ENCODE data around the gene PINK1.
A peak's percentile ranks its signal among the peaks of the same experiment; 100 is the strongest.
"Not testable (repeated sequence)": the region's sequence is repeated elsewhere in the genome, so short reads cannot be mapped to it uniquely, and the experiment has no call there.

PINK1 gene

DNA sequence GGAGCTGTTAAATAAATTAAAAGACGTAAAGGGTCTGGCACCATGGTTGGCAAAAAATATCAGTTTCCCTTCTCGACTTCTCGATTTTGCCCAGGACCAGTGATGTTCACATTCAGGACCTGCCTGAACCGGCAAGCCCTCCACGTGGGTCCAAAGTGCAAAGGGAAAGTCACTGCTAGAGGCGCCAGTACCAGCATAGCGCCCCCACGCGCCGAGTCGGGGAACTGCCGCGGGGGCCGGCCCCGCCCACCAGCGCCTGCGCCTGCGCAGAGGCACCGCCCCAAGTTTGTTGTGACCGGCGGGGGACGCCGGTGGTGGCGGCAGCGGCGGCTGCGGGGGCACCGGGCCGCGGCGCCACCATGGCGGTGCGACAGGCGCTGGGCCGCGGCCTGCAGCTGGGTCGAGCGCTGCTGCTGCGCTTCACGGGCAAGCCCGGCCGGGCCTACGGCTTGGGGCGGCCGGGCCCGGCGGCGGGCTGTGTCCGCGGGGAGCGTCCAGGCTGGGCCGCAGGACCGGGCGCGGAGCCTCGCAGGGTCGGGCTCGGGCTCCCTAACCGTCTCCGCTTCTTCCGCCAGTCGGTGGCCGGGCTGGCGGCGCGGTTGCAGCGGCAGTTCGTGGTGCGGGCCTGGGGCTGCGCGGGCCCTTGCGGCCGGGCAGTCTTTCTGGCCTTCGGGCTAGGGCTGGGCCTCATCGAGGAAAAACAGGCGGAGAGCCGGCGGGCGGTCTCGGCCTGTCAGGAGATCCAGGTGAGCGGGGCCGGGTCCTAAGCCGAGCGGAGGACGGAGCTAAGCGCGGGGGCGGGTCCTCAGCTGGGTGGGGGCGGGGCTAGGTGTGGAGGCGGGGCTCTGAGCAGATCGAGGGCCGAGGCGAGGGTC lies at the start of gene PINK1:
Gene PINK1 (plus strand): TSS at position 269 of the 875 bp plus-strand sequence. CDS start 91 bp downstream, at position 360.
- peak; percentile 47 for DNase-seq (ENCODE audit: low read depth)

DNA sequence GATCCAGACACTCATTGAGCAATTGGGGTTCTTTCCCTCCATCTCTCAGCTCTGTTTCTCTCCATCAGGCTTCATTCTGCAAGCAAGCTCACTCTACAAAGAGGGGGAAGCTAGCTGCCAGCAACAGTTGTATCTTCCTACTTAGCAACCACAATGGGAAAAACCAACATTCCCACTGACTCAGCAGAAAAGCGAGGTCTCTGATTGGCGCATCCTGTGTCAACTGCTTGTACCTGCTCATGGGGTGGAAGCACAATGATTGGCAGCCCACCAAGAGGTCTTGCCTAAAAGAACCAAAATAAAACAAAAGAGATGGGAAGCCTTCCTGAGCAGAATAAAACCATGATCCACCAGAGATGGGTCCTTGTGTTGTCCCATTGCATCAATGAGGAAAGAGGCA lies 48.4 kb upstream of the PINK1 start:
- DNase-seq (ENCODE audit: low read depth): no peak

DNA sequence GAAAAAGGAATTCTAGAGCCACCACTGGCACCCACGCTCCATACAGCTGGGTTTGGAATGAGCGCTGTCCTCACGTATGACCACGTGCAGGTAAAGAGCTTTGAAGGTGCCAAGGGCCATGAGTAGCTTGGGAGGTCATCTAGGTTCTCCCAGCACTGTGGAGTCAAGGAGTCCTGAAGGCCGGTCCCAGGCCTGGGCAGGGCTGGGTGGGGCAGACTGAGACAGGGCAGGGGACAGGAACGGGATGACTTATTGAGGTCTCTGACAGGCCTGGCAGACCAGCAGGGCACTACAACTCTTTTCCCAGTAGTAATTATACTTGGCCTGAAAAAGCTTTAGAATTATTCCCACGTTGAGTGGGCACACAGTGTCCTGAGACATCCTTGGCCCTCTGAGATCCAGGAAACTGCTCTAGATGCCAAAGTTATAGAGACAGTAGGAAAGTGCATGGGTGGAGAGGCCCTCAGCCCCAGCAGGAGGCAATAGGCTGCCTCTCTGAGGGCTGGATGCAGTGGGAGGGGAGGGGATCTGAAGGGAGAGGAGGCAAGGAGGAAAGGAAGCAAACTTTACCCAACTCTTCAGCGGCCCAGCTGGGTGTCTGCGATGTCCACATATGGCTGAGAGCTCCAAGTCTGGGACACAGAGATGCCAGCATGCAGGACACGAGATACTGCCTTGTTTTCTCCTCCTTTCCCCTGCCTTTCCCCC lies 46.2 kb upstream of the PINK1 start:
- no peak for DNase-seq (ENCODE audit: low read depth)

DNA sequence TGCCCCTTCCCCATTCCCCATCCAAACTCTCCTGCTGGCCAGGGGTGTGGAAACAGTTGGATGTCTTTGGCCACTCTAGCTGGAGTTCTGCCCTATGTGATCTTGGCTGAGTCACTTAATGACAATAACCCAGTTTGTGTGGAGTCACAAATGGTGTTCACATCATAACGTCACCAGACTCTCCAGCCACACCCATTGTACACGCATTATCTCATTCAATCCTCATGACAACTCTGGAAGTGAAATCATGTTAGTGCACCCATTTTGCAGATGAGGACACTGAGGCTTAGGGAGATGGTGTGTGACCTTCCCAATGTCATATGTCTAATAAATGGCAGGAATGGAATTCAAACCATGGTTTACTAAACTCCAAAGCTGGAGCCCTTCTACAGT lies 45.6 kb upstream of the PINK1 start:
- no peak for DNase-seq (ENCODE audit: low read depth)

DNA sequence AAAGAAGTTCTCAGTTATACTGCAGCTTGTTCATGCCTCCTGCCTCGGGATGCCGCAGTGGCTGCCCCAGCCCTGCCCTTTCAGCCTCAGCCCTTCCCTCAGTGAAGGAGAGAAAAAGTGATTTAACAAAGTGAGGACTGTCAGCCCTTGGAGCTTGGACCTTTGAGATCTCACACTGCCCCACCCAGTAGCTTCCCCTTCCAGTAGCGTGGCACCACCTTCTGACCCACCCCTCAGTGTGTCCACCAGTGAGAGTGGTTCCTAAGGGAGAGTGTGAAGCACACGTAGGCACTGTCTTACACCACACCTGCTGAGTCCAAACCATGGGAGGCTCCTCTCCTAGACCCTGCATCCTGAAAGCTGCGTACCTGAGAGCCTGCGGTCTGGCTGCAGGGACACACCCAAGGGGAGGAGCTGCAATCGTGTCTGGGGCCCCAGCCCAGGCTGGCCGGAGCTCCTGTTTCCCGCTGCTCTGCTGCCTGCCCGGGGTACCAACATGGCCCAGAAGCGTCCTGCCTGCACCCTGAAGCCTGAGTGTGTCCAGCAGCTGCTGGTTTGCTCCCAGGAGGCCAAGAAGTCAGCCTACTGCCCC lies 44.5 kb upstream of the PINK1 start, which contains the start of gene CDA:
Gene CDA (plus strand): TSS at position 464 of the 592 bp plus-strand sequence. CDS start 33 bp downstream, at position 497.
- no peak for DNase-seq (ENCODE audit: low read depth)

DNA sequence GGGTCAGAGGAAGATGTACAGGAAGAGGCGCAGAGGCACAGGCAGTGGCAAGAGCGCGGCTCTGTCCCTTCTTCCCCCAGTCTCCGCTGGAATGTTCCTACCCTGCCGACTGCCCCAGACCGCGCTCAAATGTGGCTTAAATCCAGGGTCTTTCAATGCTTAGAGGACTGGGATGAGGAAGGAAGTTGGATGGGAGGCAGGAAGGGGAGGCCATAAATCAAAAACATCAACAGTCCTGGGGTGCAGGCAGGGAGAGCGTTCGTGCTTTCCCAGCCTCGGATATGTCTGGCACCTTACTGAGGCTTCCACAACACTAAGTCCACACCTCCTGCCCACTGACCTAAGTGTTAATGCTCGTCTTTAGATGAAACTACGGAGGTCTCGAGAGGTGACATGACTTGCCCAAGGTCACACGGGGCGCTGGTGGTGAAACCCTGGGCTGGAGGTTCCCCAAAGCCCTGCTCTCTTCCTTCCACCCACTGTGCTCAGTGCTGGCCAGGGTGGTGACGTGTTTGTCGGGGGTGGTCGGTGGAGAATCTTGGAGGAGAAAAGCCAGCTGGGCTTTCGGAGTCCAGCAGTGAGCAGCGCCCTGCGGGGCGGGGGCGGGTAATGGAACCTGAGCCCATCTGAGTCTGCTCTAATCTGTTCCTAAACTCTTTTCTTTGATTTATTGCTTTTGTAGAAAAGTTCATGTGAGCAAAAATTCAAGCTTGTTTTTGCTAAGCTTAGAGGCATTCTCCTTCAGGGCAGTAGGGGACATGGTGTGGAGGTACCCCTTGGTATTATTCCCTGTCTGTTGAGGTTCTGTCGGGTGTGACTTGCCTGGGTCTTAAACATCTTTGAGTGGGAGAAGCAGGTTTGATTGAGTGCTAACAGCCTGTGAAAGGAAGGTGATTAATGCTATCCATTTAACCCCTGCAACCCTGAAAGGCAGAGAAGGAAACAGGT lies 43.7 kb upstream of the PINK1 start:
- DNase-seq (ENCODE audit: low read depth): no peak

DNA sequence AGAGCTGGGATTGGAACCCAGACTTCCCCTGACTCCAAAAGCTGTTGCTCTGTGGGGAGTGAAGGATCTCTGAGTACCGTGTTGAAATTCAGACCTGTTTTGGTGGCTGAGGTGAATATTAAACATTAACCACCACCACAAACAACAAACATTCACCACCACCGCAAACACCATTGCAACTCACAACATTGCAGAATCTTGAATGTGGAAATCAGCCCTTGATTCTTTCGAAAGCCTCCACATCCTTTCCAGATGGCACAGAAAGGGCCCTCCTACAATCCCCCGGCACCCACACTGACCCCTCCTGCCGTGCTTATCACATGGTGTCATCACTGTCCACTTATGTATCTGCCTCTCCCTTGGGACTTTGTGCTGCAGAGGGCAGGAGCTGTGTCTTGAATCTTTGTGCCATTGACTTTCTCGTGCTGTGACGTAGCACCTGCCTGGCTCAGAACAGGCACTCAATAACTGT lies 42.9 kb upstream of the PINK1 start:
- peak; percentile 63 for DNase-seq (ENCODE audit: low read depth)

DNA sequence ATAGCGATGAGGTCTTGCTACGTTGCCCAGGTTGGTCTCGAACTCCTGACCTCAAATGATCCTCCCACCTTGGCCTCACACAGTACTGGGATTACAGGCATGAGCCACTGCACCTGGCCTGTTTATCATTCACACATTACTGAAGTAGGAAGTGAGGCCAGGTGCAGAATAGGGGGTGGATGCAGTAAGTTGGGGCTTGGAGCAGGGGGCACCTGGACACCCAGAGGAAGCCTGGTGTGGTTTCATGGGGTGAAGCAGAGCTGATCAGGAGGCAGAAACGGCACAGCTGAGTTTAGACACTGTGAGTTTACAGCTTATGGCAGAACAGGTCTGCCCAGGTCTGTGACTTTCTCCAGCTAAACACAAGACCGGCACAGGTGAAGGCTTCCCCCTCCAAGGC lies 39.5 kb upstream of the PINK1 start:
- DNase-seq (ENCODE audit: low read depth): no peak

DNA sequence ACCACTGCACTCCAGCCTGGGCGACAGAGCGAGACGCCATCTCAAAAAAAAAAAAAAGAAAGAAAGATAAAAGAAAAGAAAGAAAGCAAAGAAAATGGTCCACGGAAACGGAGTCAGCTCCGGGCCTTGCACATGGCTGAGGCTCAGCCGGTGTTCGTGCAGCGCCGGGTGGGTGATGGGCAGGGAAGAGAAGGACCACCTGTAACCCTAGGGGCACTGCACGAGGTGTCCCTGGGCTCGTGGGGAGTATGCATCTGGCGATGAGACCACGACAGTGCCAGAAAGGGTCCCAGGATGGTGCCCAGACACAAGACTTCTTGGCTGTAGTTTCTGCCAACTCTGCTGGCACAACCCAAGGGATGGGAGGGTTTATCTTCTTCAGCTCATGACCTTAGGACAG lies 38.5 kb upstream of the PINK1 start:
- DNase-seq (ENCODE audit: low read depth): no peak

DNA sequence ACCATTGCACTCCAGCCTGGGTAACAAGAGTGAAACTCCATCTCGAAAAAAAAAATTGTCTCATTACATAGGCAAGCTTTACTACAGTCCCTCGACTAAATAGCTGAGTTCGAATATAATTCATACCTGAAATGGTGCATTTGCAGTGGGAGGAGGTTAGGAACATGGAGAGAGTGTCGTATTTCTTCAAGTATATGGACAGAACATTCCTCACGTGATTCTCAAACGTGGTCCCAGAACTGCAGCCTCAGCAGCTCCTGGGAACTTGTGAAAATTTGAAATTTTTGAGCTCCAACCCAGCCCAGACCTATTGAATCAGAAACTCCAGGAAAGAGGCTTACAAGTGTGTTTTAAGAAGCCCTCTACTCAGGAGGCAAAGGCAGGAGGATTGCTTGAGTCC lies 37.2 kb upstream of the PINK1 start:
- DNase-seq (ENCODE audit: low read depth): no peak

DNA sequence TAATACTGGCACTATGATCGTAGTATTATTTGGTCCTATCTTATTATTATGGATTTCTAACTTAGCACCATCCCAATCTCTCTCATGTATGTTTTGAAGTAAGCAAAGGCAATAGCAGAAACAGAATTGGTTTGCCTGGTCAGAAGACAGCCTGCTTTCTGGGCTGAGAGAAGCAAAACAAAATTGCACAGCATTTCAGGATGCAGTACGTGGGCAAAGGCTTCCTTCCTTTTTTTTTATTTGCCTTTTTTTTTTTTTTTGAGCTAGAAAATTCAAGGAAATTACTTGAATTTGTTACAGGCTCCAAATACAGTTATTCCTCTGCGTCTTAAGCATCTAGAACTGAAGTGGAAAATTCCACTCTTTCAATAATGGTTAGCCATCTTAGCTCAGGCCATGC lies 35.6 kb upstream of the PINK1 start:
- DNase-seq (ENCODE audit: low read depth): no peak

DNA sequence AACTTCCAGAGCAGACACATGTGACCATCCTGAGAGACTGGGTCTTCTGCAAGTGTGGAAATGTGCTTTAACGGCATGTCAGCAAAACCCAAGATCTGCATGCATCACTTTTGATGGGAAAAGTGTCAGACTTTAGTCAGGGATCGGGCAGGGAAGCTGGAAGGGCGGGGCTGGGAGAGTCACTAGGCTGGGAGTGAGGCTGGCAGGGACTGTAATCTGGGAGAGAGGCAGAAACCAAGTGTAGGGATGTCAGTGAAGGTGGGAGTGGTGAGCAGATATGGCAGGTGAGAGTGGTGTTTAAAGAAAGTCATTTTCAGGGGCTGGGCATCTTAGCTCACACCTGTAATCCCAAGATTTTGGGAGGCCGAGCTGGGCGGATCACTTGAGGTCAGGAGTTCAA lies 33.1 kb upstream of the PINK1 start:
- DNase-seq (ENCODE audit: low read depth): no peak

DNA sequence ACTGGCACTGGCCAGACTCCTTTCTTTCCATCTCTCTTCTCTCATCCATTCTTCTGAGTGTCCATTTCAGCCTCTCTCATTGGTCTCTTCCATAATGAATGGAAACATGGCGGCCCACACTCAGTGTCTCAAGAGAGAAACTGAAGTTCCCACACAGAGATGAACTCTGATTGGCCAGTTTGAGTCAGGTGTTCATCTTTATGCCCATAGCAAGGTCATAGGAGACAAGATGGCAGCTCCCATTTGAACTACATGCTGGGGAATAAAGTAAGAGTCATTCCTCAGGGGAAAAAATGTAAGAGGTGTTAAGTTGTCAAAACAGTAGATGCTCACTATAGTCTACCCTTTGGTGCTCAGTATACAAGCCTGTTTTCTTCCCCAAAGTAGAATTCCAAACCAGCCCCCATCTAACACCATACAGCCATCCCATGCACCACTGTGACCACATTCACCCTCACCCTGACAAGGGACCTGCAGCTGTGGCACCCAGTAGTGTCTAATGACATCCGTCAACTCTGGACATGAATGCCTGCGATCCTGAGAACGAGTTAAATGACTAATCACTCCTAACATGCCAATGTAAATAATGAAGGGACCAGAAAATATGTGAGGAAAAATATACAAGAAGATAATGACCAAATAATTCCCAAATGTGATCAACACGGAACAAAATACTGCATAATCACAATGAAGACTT lies 32.0 kb upstream of the PINK1 start:
- DNase-seq (ENCODE audit: low read depth): no peak

DNA sequence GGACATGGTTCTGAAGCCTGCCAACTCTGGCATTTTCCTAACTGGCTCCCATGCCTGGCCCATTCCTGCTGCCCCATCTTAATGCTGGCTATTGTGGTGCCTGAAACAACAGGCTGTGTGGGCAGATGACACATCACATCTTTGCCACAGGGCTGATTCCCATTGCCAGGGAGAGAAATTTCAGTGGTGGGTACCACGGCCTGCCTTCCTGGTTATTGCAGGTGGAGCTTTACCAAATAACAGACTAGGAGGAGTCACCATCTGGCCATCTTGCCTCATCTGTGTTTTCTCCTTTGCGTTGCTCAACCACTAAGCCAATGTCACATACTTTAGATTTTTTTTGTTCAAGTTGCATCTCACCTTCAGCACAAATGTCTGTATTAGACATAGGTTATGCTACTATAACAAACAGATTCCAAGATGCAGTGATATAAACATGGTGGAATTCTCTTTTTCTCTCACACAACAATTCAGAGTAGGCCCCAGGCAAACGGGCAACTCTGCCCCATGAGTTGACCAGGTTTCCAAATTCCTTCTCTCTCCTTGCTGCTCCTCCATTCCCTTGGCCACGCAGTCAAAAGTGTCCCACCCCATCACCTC lies 30.3 kb upstream of the PINK1 start:
- no peak for DNase-seq (ENCODE audit: low read depth)

DNA sequence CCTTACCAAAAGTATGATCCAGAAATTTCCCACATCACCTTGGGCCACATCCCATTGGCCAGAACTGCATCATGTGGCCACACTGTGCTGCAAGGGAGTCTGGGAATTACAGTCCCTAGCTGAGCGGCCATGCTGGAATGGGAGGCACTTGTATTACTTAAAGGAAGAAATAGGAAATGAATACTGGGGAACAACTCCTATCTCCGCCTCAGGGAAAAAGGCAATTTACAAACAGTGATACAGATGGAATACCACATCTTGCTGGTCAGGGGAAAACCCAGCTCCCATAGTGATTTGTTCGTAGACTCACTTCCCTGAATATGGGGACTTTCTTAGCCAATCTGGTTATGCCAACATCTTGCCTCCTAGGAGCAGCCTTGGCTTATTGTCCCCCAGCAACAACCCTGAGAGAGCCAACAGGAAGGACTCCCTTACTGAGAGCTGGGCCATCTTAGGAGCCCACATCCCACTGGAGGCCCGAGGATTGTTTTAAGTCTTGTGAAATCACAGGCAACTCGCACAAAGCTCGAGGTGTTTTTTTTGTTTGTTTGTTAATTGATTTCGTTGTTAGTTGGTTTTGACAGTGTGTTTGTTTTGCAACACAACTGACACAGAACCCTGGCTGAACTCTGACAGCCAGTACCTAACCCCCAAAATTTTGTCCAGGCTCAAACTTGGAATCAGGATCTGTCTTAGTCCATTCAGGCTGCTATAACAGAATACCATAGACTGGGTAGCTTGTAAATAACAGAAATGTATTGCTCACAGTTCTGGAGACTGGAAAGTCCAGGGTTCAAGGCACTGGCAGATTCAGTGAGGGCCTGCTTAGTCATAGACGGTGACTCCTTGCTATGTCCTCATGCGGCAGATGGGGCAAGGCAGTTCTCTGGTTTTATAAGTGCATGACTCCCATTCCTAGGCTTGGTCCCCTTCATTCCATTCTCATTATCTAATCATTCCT lies 29.5 kb upstream of the PINK1 start:
- peak; percentile 62 for DNase-seq (ENCODE audit: low read depth)

DNA sequence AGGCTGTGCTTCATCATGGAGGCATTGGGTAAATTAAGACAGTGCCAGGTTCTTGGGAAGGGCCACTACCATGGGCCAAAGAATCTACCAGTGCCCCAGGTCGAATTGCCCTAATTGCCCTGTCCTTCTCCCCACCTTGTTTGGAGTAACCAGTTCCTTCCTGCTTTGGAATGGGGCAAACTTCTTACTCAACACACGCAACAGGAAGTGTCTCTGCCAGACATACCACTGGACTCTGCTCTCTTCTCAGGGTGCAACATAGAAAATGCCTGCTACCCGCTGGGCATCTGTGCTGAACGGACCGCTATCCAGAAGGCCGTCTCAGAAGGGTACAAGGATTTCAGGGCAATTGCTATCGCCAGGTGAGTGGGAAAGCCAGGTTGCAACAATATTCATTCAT lies 28.6 kb upstream of the PINK1 start:
- no peak for DNase-seq (ENCODE audit: low read depth)

DNA sequence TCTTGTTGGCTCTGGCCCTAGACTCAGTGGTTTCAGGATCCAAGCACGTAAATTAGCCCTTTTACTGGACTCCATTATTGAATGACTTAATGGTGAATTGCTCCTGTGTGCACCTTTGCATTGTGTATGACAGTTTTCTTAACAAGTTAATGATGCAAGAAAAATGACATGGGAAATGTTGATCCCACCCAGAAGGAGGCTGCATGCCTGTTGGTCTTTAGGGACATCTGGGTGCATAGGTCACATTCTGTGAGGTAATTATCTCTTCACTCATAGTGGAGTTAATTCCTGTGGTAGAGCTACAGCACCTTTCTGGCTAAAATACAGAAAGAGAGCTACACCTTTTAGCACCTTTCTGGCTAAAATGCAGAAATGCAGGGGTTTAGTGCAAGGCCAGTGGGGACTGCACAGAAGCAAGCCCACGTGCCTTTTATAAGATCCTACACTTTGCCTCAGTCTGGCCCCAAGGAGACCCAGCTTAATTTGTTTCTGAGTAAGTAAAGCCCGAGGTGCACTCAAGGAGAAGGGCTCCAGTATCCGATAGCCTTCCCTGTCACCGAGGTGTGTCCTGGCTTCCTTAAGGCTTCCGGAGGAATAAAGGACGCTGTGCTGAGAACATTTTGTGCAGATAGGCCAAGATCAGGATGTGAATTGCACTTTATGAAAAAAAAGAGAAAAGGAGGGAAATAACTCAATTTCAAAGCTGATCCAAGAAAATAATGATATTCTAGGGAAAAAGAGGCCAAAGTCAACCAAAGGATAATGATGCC lies 26.3 kb upstream of the PINK1 start:
- DNase-seq (ENCODE audit: low read depth): not testable (repeated sequence)

DNA sequence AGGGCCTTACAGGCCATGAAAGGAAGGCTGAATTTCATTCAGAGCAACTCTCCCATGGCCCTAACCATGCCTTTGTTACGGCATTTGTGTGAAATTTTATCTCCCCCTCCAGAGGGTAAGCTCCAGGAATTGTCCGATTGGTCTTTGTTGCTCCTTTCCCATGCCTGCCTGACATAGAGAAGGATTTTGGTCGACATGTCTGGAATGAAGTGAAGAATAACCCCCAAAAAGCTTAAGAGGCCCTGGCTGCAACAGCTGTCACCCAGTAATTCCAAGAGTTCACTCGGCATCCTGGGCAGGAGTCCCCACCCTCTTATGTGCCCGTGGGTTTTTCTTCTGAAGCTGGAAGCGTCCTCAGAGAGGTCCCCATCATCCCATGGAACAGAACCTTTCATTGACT lies 23.7 kb upstream of the PINK1 start:
- no peak for DNase-seq (ENCODE audit: low read depth)

DNA sequence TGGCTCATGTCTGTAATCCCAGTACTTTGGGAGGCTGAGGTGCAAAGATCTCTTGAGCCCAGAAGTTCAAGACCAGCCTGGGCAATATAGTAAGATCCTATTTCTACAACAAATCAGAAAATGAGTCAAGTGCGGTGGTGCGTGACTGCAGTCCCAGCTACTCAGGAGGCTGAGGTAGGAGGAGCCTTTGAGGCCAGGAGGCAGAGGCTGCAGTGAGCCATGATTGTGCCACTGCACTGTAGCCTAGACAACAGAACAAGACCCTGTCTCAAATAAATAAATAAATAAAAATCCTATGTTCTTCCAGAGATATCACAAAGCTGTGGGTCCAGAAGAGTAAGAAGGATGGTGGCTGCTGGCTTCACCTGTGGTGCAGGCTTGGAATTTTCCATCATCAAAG lies 22.3 kb upstream of the PINK1 start:
- no peak for DNase-seq (ENCODE audit: low read depth)

All from fibroblast of gingiva (primary cell).